Transverse colon (tissue), 4 donors: ENCODE data around the gene FAM20A. TPM values are rescaled to one million over a fixed set of nuclear protein-coding genes. Genes with fewer than 3 reads are reported as not detected.
A peak's percentile ranks its signal among the peaks of the same experiment; 100 is the strongest.

Experiments
- DNase-seq: peaks from one replicate; pipeline ENCODE4 v3.0.0-alpha.2; 2019
- H3K27ac ChIP-seq, 4 donors: fragments of 200-600 bp; sonication (generic); 2 replicates each; pipeline ENCODE4 v1.5.1; 2016 to 2018; ENCODE audit warnings: inconsistent platforms in 4 of 4
- H3K27me3 ChIP-seq: fragments of 200-600 bp; sonication (generic); 2 replicates; pipeline ENCODE4 v1.5.1; 2017; ENCODE audit warnings: inconsistent platforms
- H3K36me3 ChIP-seq, 4 donors: fragments of 200-600 bp; sonication (generic); 2 replicates each; pipeline ENCODE4 v1.5.1; 2017 to 2019; ENCODE audit warnings: inconsistent platforms in 4 of 4
- H3K4me1 ChIP-seq, 4 donors: fragments of 200-600 bp; sonication (generic); 2 replicates each; pipeline ENCODE4 v1.5.1; 2017 to 2020; ENCODE audit warnings: inconsistent platforms in 4 of 4
- H3K4me3 ChIP-seq, 4 donors: fragments of 200-600 bp; sonication (generic); 1 replicate in 1 of 4; 2 replicates in 3 of 4; pipeline versions ENCODE4 v1.5.1 to v1.6.1; 2017 to 2019; ENCODE audit warnings: inconsistent platforms in 4 of 4
- H3K9me3 ChIP-seq, 2 donors: fragments of 200-600 bp; sonication (generic); 2 replicates each; pipeline ENCODE4 v1.5.1; 2017 to 2019; ENCODE audit warnings: inconsistent platforms in 2 of 2
- CTCF ChIP-seq, 5 experiments: fragments of 200-600 bp in 3 of 5; fragments of 450-650 bp in 2 of 5; sonication (generic) in 3 of 5; IDR thresholded peaks; 1 replicate in 2 of 5; 2 replicates in 3 of 5; pipeline ENCODE4 v1.5.1; 2016 to 2017; ENCODE audit warnings: antibody characterized with exemption in 5 of 5, inconsistent platforms in 3 of 5, mild to moderate bottlenecking in 2 of 5, moderate library complexity in 1 of 5
- EP300 ChIP-seq: sonication (generic); formaldehyde crosslinking; IDR thresholded peaks from one replicate; pipeline ENCODE4 v1.6.1; 2017; ENCODE audit warnings: antibody characterized with exemption, low read depth
- POLR2A ChIP-seq: fragments of 450-650 bp; IDR thresholded peaks from one replicate; pipeline ENCODE4 v1.6.1; 2016; ENCODE audit warnings: antibody characterized with exemption, mild to moderate bottlenecking, moderate library complexity
- POLR2AphosphoS5 ChIP-seq, 3 donors: sonication (generic); formaldehyde crosslinking; IDR thresholded peaks; one replicate each; pipeline ENCODE4 v1.6.1; 2016; ENCODE audit warnings: antibody characterized with exemption in 3 of 3
- WGBS, 2 donors: methylation state at CpG; one replicate each; pipeline ENCODE4 v1.1.5; 2018; ENCODE audit warnings: low coverage in 1 of 2; 5-methylcytosine and 5-hydroxymethylcytosine counted together
- in situ Hi-C, 4 donors: fragments of 200-750 bp; cut with MboI; loops; one replicate each; pipeline versions ENCODE4 v1.15.0 to v1.15.1; 2017; ENCODE audit warnings: low sequenced_read_pairs in 3 of 4, low pct_ligation_motif_present in 1 of 4, low pct_unique_long_range_greater_than_20kb in 1 of 4
- intact Hi-C: fragments of 100-400 bp; cut with DNase I; formaldehyde crosslinking; loops from one replicate; pipeline ENCODE4 v1.15.1; 2023; ENCODE audit warnings: low total_unique reads
- total RNA-seq, 4 donors: library from RNA; depleted of rRNA; stranded (reverse); fragments of >200 nt; gene quantifications; one replicate each; pipeline ENCODE4 v1.1.0, GENCODE V29; 2016

Gene FAM20A
- total RNA-seq, 4 donors from 2014 or later: 1.5 to 4.1 (median 3.5) TPM

DNA sequence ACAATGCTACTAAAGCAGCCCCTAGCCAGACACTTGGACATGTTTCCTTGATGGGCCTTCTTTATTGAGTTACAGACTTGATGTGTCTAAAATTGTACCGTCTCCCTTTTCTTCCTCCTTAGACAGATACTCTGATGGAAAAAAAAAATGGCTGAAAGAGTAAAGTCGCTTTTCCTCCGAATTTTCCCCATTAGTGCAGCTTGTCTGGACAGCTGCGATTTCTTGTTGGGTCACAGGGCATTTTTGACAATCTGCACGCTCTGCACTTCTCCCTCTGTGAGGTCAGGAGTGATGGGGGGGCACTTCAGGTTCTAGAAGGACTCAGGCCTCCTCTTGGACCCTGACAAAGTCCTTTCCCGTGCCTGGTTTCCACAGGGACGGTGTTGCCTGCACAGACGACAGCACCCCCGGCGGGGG lies 89.9 kb downstream of the FAM20A start:
- peaks cover 14 to 40% (median 27%) of the 10 kb centered on the region in 4 donors for H3K4me1 ChIP-seq
- in situ Hi-C loops (no loop called here), intact Hi-C loops (no loop called here)
- no peaks in the 10 kb centered on the region for H3K36me3 ChIP-seq
- H3K9me3 ChIP-seq: no peaks in the 10 kb centered on the region
- peak overlapping the region; percentile 96 to 99 (median 98) for H3K27ac ChIP-seq
- WGBS, 2 donors: 11 to 26% methylated on average over 3 to 10 of the region's 10 CpGs
- no peak for DNase-seq
- TF ChIP-seq CTCF (IDR thresholded peaks at IDR 0.05): peak in 1 of 5 experiments; percentile 23
- no peak for TF ChIP-seq EP300
- H3K27me3 ChIP-seq: no peaks in the 10 kb centered on the region
- peak overlapping the region; percentile 92 to 98 (median 94) for H3K4me3 ChIP-seq

DNA sequence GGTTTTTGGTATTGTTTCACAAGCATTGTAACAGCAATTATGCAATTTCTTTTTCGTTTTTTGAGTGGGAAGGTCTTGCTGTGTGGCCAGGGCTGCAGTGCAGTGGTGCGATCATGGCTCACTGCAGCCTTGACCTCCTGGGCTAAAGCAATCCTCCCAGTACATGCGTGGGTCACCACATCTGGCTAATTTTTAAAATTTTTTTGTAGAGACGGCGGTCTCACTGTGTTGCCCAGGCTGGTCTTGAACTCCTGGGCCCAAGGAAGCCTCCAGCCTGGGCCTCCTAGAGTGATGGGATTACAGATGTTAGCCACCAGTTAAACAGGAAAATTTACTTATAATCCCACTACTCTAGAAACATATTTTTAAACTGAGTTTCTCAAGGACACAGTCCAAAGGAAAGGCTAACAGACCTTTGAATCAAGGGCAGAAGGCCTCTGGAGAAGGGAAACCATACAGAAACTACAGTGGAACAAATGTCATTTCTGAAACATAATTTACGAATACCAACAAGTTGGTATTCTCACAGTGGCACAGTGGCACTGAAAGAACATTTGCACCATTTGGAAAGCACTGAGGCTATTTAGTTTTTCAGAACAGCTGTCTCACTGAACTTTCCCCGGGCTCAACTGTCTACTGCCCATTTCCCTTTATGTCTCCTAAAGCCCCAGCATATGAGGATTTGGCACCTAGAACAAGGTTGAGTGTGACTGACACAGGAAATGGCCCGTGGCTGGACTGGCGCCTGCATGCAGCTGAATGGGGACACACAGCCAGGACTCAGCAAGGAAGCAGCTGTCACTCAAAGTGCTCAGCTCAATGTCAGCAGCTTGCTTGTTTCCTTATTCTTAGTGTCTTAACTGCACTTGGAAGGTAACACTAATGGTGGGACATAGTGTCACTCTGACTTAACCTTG lies 91.8 kb downstream of the FAM20A start:
- H3K27ac ChIP-seq: peak overlapping the region in 3 of 4 donors; percentile 1 to 25 (median 12)
- no peaks in the 10 kb centered on the region for H3K9me3 ChIP-seq
- peaks cover 7 to 22% (median 16%) of the 10 kb centered on the region in 4 donors for H3K4me1 ChIP-seq
- no peak overlapping the region for H3K4me3 ChIP-seq
- no peaks in the 10 kb centered on the region for H3K36me3 ChIP-seq
- in situ Hi-C loops (no loop called here), intact Hi-C loops (no loop called here)
- no peaks in the 10 kb centered on the region for H3K27me3 ChIP-seq
- peak; percentile 58 for DNase-seq
- WGBS, 2 donors: 54 to 58% methylated on average over 8 to 9 of the region's 9 CpGs
- TF ChIP-seq POLR2A: no peak
- TF ChIP-seq EP300: no peak
- TF ChIP-seq CTCF (IDR thresholded peaks at IDR 0.05): no peak
- no peak for TF ChIP-seq POLR2AphosphoS5 (IDR thresholded peaks at IDR 0.05)

DNA sequence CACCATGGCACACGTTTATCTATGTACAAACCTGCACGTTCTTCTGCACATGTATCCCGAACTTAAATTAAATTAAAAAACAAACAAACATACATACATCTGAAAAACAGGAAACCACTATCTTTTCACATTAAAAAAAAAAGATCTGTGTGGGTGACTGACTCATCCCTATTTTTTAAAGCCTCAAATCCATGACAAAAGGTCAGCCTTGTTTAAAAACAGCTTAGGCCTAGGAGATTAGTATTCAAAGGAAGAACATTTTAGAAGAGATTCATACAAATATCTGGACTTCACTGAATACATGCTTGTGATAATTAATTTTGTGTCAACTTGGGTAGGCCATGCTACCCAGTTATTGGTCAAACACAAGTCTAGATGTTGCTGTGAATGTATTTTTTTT lies 93.6 kb downstream of the FAM20A start:
- Histone ChIP-seq H3K36me3 (no peaks in the 10 kb centered on the region), H3K4me3 (no peak overlapping the region), H3K4me1 (peaks cover 0 to 12% (median 5%) of the 10 kb centered on the region in 4 donors), H3K27ac (no peak overlapping the region), H3K9me3 (no peaks in the 10 kb centered on the region), H3K27me3 (no peaks in the 10 kb centered on the region)
- DNase-seq: no peak
- in situ Hi-C loops (no loop called here), intact Hi-C loops (no loop called here)
- 84% methylated on average over 3 of the region's 3 CpGs; no CpG with 5 or more reads in 1 of the 2 donors for WGBS, 2 donors
- TF ChIP-seq POLR2A (no peak), POLR2AphosphoS5 (IDR thresholded peaks at IDR 0.05) (no peak), CTCF (IDR thresholded peaks at IDR 0.05) (no peak), EP300 (no peak)

DNA sequence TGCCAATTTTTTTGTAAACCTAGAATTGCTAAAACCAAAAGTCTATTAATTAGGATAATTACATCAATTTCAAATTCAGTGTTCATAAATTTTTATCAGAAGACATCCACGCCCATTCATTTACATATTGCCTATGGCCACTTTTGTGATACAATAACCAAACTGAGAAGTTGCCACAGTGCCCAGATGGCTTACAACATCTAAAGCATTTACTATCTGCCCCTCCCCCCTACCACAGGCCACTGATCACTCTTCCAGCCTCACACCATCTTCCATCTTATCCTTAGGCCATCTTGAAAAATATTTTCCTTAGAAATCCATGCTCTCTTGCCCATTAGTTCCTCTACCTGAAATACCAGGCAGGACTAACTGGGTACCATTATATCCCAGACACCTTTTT lies 95.2 kb downstream of the FAM20A start:
- intact Hi-C loops (no loop called here), in situ Hi-C loops (no loop called here)
- Histone ChIP-seq H3K4me1 (peaks cover 0 to 7% (median under 1%) of the 10 kb centered on the region in 4 donors), H3K36me3 (no peaks in the 10 kb centered on the region), H3K9me3 (no peaks in the 10 kb centered on the region), H3K27me3 (no peaks in the 10 kb centered on the region), H3K4me3 (no peak overlapping the region), H3K27ac (no peak overlapping the region)
- WGBS, 2 donors: 91 to 97% methylated on average over 1 of the region's 1 CpG
- no peak for TF ChIP-seq EP300
- TF ChIP-seq CTCF (IDR thresholded peaks at IDR 0.05): no peak
- TF ChIP-seq POLR2AphosphoS5 (IDR thresholded peaks at IDR 0.05): no peak
- TF ChIP-seq POLR2A: no peak
- no peak for DNase-seq
